Gastrocnemius medialis (tissue), 4 donors: Measurements from ENCODE around the gene VAPB.

Experiments
- POLR2A ChIP-seq, 2 donors: fragments of 450-650 bp; IDR thresholded peaks; one replicate each; pipeline ENCODE4 v1.6.1; 2017; ENCODE audit warnings: antibody characterized with exemption in 2 of 2, mild to moderate bottlenecking in 2 of 2, moderate library complexity in 2 of 2
- TF ChIP-seq, protein P1 (sequence below), 5 experiments: fragments of 450-650 bp in 3 of 5; fragments of 200-600 bp in 2 of 5; sonication (generic) in 2 of 5; IDR thresholded peaks in 4 of 5; conservative IDR thresholded peaks in 1 of 5; 1 replicate in 4 of 5; 2 replicates in 1 of 5; pipeline ENCODE4 v1.5.1; 2016 to 2019; ENCODE audit warnings: antibody characterized with exemption in 5 of 5, mild to moderate bottlenecking in 3 of 5, moderate library complexity in 3 of 5

- TF ChIP-seq, protein P1, sequence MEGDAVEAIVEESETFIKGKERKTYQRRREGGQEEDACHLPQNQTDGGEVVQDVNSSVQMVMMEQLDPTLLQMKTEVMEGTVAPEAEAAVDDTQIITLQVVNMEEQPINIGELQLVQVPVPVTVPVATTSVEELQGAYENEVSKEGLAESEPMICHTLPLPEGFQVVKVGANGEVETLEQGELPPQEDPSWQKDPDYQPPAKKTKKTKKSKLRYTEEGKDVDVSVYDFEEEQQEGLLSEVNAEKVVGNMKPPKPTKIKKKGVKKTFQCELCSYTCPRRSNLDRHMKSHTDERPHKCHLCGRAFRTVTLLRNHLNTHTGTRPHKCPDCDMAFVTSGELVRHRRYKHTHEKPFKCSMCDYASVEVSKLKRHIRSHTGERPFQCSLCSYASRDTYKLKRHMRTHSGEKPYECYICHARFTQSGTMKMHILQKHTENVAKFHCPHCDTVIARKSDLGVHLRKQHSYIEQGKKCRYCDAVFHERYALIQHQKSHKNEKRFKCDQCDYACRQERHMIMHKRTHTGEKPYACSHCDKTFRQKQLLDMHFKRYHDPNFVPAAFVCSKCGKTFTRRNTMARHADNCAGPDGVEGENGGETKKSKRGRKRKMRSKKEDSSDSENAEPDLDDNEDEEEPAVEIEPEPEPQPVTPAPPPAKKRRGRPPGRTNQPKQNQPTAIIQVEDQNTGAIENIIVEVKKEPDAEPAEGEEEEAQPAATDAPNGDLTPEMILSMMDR (IDR thresholded peaks at IDR 0.05 in 4 of 5, conservative IDR thresholded peaks at IDR 0.05 in 1 of 5) = no peak
- no peak for TF ChIP-seq POLR2A (IDR thresholded peaks at IDR 0.05)
These were observed 27.0 kb downstream of the VAPB start for GRCh38 chr20:58416057-58416456.
